ENCODE measurements around the gene LKAAEAR1.

LKAAEAR1 gene

GRCh38 chr20:64114356-64114971, 30.3 kb upstream of the LKAAEAR1 start:
- Histone ChIP-seq H3K79me2 (ENCODE audit: insufficient read depth, low read length) (no peaks in the 10 kb centered on the region), H3K9ac (ENCODE audit: low read length) (no peak overlapping the region), H3K9me3 (ENCODE audit: low read length) (no peaks in the 10 kb centered on the region), H3K4me2 (ENCODE audit: low read length) (no peak overlapping the region), H3K27me3 (ENCODE audit: insufficient read depth, low read length) (no peaks in the 10 kb centered on the region; the same call in 1 of the 2 replicates), H3F3A (ENCODE audit: insufficient read depth, low read length) (no peaks in the 10 kb centered on the region), H3K27ac (ENCODE audit: low read depth, low read length, poor library complexity, severe bottlenecking) (no peak overlapping the region), H2AFZ (ENCODE audit: low read length) (no peak overlapping the region), H3K9me2 (ENCODE audit: low read depth, low read length) (no peaks in the 10 kb centered on the region), H3K4me1 (ENCODE audit: insufficient read depth, low read length, severe bottlenecking) (no peaks in the 10 kb centered on the region), H3K4me3 (ENCODE audit: low read depth, low read length, poor library complexity, severe bottlenecking) (no peak overlapping the region), H3K36me3 (ENCODE audit: insufficient read depth, low read length) (no peaks in the 10 kb centered on the region), H4K20me1 (ENCODE audit: insufficient read depth, low read length) (no peaks in the 10 kb centered on the region)
- no peak for TF ChIP-seq EZH2 (IDR thresholded peaks at IDR 0.05; ENCODE audit: borderline replicate concordance, low read length)

- Histone ChIP-seq H4K20me1 (ENCODE audit: insufficient read depth, low read length) (no peaks in the 10 kb centered on the region), H3K9me3 (ENCODE audit: low read length) (no peaks in the 10 kb centered on the region), H3K9ac (ENCODE audit: low read length) (no peak overlapping the region), H3K36me3 (ENCODE audit: insufficient read depth, low read length) (no peaks in the 10 kb centered on the region), H3K4me2 (ENCODE audit: low read length) (no peak overlapping the region), H3F3A (ENCODE audit: insufficient read depth, low read length) (no peaks in the 10 kb centered on the region), H3K27ac (ENCODE audit: low read depth, low read length, poor library complexity, severe bottlenecking) (no peak overlapping the region), H2AFZ (ENCODE audit: low read length) (no peak overlapping the region), H3K79me2 (ENCODE audit: insufficient read depth, low read length) (no peaks in the 10 kb centered on the region), H3K27me3 (ENCODE audit: insufficient read depth, low read length) (peaks cover 4% of the 10 kb centered on the region; the same call in 1 of the 2 replicates), H3K9me2 (ENCODE audit: low read depth, low read length) (no peaks in the 10 kb centered on the region), H3K4me3 (ENCODE audit: low read depth, low read length, poor library complexity, severe bottlenecking) (no peak overlapping the region), H3K4me1 (ENCODE audit: insufficient read depth, low read length, severe bottlenecking) (no peaks in the 10 kb centered on the region)
- TF ChIP-seq CTCF (IDR thresholded peaks at IDR 0.05; ENCODE audit: low read length) (no peak), EZH2 (IDR thresholded peaks at IDR 0.05; ENCODE audit: borderline replicate concordance, low read length) (no peak)
Measured at GRCh38 chr20:64113796-64114355, 29.7 kb upstream of the LKAAEAR1 start.

GRCh38 chr20:64113444-64113775, 29.2 kb upstream of the LKAAEAR1 start:
- Histone ChIP-seq H3K79me2 (ENCODE audit: insufficient read depth, low read length) (no peaks in the 10 kb centered on the region), H3K4me1 (ENCODE audit: insufficient read depth, low read length, severe bottlenecking) (peaks cover 2% of the 10 kb centered on the region), H3K9me3 (ENCODE audit: low read length) (no peaks in the 10 kb centered on the region), H3K9me2 (ENCODE audit: low read depth, low read length) (no peaks in the 10 kb centered on the region), H2AFZ (ENCODE audit: low read length) (no peak overlapping the region), H3K27me3 (ENCODE audit: insufficient read depth, low read length) (peaks cover 7% of the 10 kb centered on the region; the same call in 1 of the 2 replicates), H3F3A (ENCODE audit: insufficient read depth, low read length) (no peaks in the 10 kb centered on the region), H3K36me3 (ENCODE audit: insufficient read depth, low read length) (no peaks in the 10 kb centered on the region), H3K4me3 (ENCODE audit: low read depth, low read length, poor library complexity, severe bottlenecking) (no peak overlapping the region), H3K9ac (ENCODE audit: low read length) (no peak overlapping the region), H3K27ac (ENCODE audit: low read depth, low read length, poor library complexity, severe bottlenecking) (no peak overlapping the region), H4K20me1 (ENCODE audit: insufficient read depth, low read length) (no peaks in the 10 kb centered on the region), H3K4me2 (ENCODE audit: low read length) (no peak overlapping the region)
- TF ChIP-seq CTCF (IDR thresholded peaks at IDR 0.05; ENCODE audit: low read length) (no peak), EZH2 (IDR thresholded peaks at IDR 0.05; ENCODE audit: borderline replicate concordance, low read length) (no peak)
